A549 treated with DMSO at 1 μM for 4 hours (cell line): Measurements from ENCODE around the gene GPATCH1. TPM values are rescaled to one million over a fixed set of nuclear protein-coding genes. Genes with fewer than 3 reads are reported as not detected.

Experiments used
- total RNA-seq: library from RNA; stranded (reverse); fragments of 200-300 nt; extraction: Qiagen RNA extraction; gene quantifications from 5 replicates; pipeline ENCODE4 v1.2.3, GENCODE V29; 2022; ENCODE audit warnings: low read depth

GPATCH1 gene
- total RNA-seq: 14.5 to 17.2 TPM (median 15.1 TPM) in 5 replicates

GRCh38 chr19:33080761-33081681 lies at the start of gene GPATCH1:
TSS of gene GPATCH1 (plus strand) at chr19:33081181. CDS start at chr19:33081194, 13 bp downstream.

GRCh38 chr19:33064792-33065550 lies 16.0 kb upstream of the GPATCH1 start, which contains the start of gene RHPN2:
TSS of gene RHPN2 (minus strand) at chr19:33064888. CDS start at chr19:33064852, 36 bp downstream.

GRCh38 chr19:33132021-33132420 lies 51.0 kb downstream of the GPATCH1 start, which contains the start of gene WDR88:
TSS of gene WDR88 (plus strand) at chr19:33132114. CDS start at chr19:33132170, 56 bp downstream.

Other genes with a start within 250 kb of the GPATCH1 start
- gene SLC7A9, start 211.4 kb upstream of the GPATCH1 start, total RNA-seq: 0.29 to 0.57 TPM (median 0.45 TPM) in 5 replicates
- gene CEP89, start 109.2 kb upstream of the GPATCH1 start, total RNA-seq: 41.1 to 50.3 TPM (median 48.2 TPM) in 5 replicates
- 12.4 to 18.2 TPM (median 17.4 TPM) in 5 replicates for gene FAAP24, start 108.9 kb upstream of the GPATCH1 start, total RNA-seq
- 49.0 to 70.8 TPM (median 60.2 TPM) in 5 replicates for gene RHPN2, start 16.3 kb upstream of the GPATCH1 start, total RNA-seq
- gene WDR88, start 50.9 kb downstream of the GPATCH1 start, total RNA-seq: 0.09 to 0.23 TPM (median 0.16 TPM) in 3 of 5 replicates, not detected in the others
- 36.5 to 60.5 TPM (median 53.6 TPM) in 5 replicates for gene LRP3, start 113.1 kb downstream of the GPATCH1 start, total RNA-seq
- gene SLC7A10, start 144.7 kb downstream of the GPATCH1 start, total RNA-seq: 0.06 to 0.16 TPM (median 0.11 TPM) in 3 of 5 replicates, not detected in the others
- gene CEBPA, start 221.4 kb downstream of the GPATCH1 start, total RNA-seq: 5.8 to 8.0 TPM (median 7.6 TPM) in 5 replicates